Uterus (tissue), 4 donors: ENCODE data around the gene BST1. TPM values are rescaled to one million over a fixed set of nuclear protein-coding genes. Genes with fewer than 3 reads are reported as not detected.

Experiments
- DNase-seq, 2 donors: peaks; one replicate each; pipeline ENCODE4 v3.0.0-alpha.2; 2019 to 2020
- H3K27ac ChIP-seq, 2 donors: fragments of 200-600 bp; sonication (generic); 1 replicate in 1 of 2; 2 replicates in 1 of 2; pipeline ENCODE4 v1.5.1; 2016 to 2018
- H3K27me3 ChIP-seq, 2 donors: fragments of 200-600 bp; sonication (generic); one replicate each; pipeline ENCODE4 v1.5.1; 2018 to 2019; ENCODE audit warnings: control low read depth in 1 of 2
- H3K36me3 ChIP-seq, 2 donors: fragments of 200-600 bp; sonication (generic); one replicate each; pipeline ENCODE4 v1.5.1; 2019; ENCODE audit warnings: control low read depth in 1 of 2
- H3K4me1 ChIP-seq, 2 donors: fragments of 200-600 bp; sonication (generic); one replicate each; pipeline ENCODE4 v1.5.1; 2018 to 2019; ENCODE audit warnings: control low read depth in 1 of 2
- H3K4me3 ChIP-seq, 2 donors: fragments of 200-600 bp; sonication (generic); 1 replicate in 1 of 2; 2 replicates in 1 of 2; pipeline ENCODE4 v1.5.1; 2018 to 2019; ENCODE audit warnings: mild to moderate bottlenecking in 1 of 2
- H3K9me3 ChIP-seq, 2 donors: fragments of 200-600 bp; sonication (generic); one replicate each; pipeline ENCODE4 v1.5.1; 2019; ENCODE audit warnings: control low read depth in 1 of 2
- POLR2A ChIP-seq, 2 donors: fragments of 450-650 bp; IDR thresholded peaks; one replicate each; pipeline ENCODE4 v1.6.1; 2016; ENCODE audit warnings: antibody characterized with exemption in 2 of 2, mild to moderate bottlenecking in 1 of 2, moderate library complexity in 1 of 2
- intact Hi-C: fragments of 100-400 bp; cut with DNase I; formaldehyde crosslinking; loops from one replicate; pipeline ENCODE4 v1.15.1; 2023; ENCODE audit warnings: low total_unique reads
- total RNA-seq, 4 donors: library from RNA; depleted of rRNA in 3 of 4; stranded (reverse); fragments of >200 nt in 3 of 4; gene quantifications; one replicate each; pipeline versions ENCODE4 v1.1.0 to v1.2.4, GENCODE V29; 2014 to 2023
- TF ChIP-seq, protein P1 (sequence below), 4 experiments: fragments of 200-600 bp in 2 of 4; fragments of 450-650 bp in 2 of 4; sonication (generic) in 2 of 4; IDR thresholded peaks; one replicate each; pipeline ENCODE4 v1.5.1; 2016 to 2019; ENCODE audit warnings: antibody characterized with exemption in 4 of 4, mild to moderate bottlenecking in 2 of 4, moderate library complexity in 1 of 4
- donor health status: DM: yes; HTN: yes; CAD: no.

Gene BST1
- total RNA-seq, 4 donors from 2014 or later = 1.5 to 11.4 (median 7.7) TPM; not detected in 1

DNA sequence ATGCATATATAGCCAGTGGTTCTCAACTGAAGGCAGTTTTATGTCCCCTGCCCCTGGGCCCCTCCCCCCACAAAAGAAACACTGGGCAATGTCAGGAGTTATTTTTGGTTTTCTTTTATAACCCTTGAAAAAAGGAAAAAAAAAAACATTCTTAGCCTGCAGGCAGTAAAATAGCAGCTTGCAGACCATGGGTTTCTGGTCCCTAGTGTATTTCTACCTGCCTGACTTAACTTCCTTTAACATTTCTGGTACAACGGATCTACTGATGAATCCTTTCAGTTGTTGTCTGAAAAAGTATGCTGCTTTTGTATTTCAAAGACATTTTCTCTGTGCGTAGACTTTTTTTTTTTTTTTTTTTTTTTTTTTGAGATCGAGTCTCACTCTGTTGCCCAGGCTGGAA, 32.3 kb upstream of the BST1 start:
- intact Hi-C loops = no loop called here
- H3K4me1 ChIP-seq = no peaks in the 10 kb centered on the region
- H3K27me3 ChIP-seq = no peaks in the 10 kb centered on the region
- no peak overlapping the region for H3K4me3 ChIP-seq
- no peak for DNase-seq
- H3K9me3 ChIP-seq = no peaks in the 10 kb centered on the region
- H3K27ac ChIP-seq = no peak overlapping the region
- no peak for TF ChIP-seq POLR2A (IDR thresholded peaks at IDR 0.05)
- TF ChIP-seq, protein P1, sequence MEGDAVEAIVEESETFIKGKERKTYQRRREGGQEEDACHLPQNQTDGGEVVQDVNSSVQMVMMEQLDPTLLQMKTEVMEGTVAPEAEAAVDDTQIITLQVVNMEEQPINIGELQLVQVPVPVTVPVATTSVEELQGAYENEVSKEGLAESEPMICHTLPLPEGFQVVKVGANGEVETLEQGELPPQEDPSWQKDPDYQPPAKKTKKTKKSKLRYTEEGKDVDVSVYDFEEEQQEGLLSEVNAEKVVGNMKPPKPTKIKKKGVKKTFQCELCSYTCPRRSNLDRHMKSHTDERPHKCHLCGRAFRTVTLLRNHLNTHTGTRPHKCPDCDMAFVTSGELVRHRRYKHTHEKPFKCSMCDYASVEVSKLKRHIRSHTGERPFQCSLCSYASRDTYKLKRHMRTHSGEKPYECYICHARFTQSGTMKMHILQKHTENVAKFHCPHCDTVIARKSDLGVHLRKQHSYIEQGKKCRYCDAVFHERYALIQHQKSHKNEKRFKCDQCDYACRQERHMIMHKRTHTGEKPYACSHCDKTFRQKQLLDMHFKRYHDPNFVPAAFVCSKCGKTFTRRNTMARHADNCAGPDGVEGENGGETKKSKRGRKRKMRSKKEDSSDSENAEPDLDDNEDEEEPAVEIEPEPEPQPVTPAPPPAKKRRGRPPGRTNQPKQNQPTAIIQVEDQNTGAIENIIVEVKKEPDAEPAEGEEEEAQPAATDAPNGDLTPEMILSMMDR (IDR thresholded peaks at IDR 0.05) = no peak
- no peaks in the 10 kb centered on the region for H3K36me3 ChIP-seq

DNA sequence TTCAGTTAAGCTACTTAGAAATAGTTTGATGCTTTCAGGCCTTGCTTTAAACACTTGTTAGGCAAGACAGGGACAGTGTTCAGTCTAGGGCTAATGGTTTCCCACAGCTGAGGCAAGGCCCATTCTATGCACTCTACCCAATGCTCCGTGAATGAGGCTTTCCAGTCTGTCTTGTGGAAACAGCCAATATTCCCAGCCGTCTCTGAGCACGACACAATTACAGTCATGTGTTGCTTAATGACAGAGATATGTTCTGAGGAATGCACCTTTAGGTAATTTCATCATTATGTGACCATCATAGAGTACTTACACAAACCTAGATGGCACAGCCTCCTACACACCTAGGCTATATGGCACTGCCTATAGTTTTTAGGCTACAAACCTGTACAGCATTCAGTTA, 30.8 kb upstream of the BST1 start:
- H3K27ac ChIP-seq = no peak overlapping the region
- no peaks in the 10 kb centered on the region for H3K4me1 ChIP-seq
- H3K27me3 ChIP-seq = no peaks in the 10 kb centered on the region
- H3K4me3 ChIP-seq = no peak overlapping the region
- H3K9me3 ChIP-seq = no peaks in the 10 kb centered on the region
- TF ChIP-seq, protein P1 (IDR thresholded peaks at IDR 0.05) = no peak
- no peak for TF ChIP-seq POLR2A (IDR thresholded peaks at IDR 0.05)
- no peak for DNase-seq
- intact Hi-C loops = no loop called here
- H3K36me3 ChIP-seq = no peaks in the 10 kb centered on the region

DNA sequence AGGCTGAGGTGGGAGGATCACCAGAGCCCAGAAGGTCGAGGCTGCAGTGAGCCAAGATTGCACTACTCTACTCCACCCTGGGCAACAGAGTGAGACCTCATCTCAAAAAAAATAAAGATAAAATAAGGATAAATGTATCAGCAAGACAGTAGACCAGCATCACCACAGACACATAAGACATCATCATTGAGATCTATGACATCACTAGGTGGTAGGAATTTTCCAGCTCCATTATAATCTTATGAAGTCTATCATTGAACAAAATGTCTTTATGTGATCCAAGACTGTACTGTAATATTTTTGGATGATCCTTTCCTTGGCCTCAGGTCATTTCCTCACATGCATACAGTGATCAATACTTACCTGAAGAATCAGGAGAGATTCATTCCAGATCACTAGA, 29.5 kb upstream of the BST1 start:
- intact Hi-C loops = no loop called here
- TF ChIP-seq POLR2A (IDR thresholded peaks at IDR 0.05) = no peak
- TF ChIP-seq, protein P1 (IDR thresholded peaks at IDR 0.05) = no peak

DNA sequence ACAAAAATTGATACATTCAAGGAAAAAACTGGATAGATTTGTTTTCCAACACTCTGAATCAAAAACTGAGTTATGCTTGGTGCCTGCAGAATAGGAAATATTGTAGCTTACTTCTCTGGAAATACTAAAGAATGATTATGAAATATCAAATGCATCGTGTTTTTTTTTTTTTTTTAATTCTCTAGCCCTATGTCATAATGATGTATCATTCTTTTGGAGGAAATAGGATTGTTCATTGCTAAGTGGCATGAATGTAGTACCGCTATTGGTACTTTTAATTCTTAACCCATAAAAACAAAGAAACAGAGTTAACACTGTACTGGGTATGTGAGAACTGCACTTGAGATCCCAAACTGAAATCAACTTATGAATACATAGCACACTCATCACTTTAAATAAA, 28.8 kb upstream of the BST1 start:
- Histone ChIP-seq H3K27me3 (no peaks in the 10 kb centered on the region), H3K4me1 (no peaks in the 10 kb centered on the region), H3K9me3 (no peaks in the 10 kb centered on the region), H3K36me3 (no peaks in the 10 kb centered on the region), H3K27ac (no peak overlapping the region), H3K4me3 (no peak overlapping the region)
- intact Hi-C loops = no loop called here
- TF ChIP-seq, protein P1 (IDR thresholded peaks at IDR 0.05) = no peak
- no peak for TF ChIP-seq POLR2A (IDR thresholded peaks at IDR 0.05)
- no peak for DNase-seq

More for the DNA sequence above, 29.5 kb upstream of the BST1 start:
- H3K27me3 ChIP-seq = no peaks in the 10 kb centered on the region
- no peaks in the 10 kb centered on the region for H3K9me3 ChIP-seq
- no peak for DNase-seq
- H3K4me3 ChIP-seq = no peak overlapping the region
- no peaks in the 10 kb centered on the region for H3K4me1 ChIP-seq
- no peak overlapping the region for H3K27ac ChIP-seq
- no peaks in the 10 kb centered on the region for H3K36me3 ChIP-seq

DNA sequence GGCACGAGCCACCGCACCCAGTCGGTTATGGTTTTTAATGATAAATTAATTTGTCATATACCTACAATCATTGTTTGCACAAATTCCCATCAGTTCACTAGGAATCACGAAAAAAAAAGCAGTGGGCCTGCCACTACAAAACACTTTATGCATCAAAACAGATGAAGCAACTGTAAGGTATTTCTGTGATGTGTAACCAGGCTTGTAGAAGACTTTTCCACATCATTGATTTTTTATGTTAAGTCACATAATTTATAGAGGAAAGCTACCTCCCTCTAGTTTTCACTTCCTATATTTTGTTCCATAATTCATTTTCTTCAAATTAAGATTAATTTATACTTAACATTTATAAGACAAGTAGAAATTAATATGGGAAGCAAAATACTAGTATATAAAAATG, 27.9 kb upstream of the BST1 start:
- TF ChIP-seq, protein P1 (IDR thresholded peaks at IDR 0.05) = no peak
- TF ChIP-seq POLR2A (IDR thresholded peaks at IDR 0.05) = no peak
- DNase-seq = no peak
- no peak overlapping the region for H3K4me3 ChIP-seq
- intact Hi-C loops = no loop called here
- no peaks in the 10 kb centered on the region for H3K36me3 ChIP-seq
- no peaks in the 10 kb centered on the region for H3K27me3 ChIP-seq
- H3K4me1 ChIP-seq = no peaks in the 10 kb centered on the region
- no peak overlapping the region for H3K27ac ChIP-seq
- H3K9me3 ChIP-seq = no peaks in the 10 kb centered on the region
